HG03558 (cell line): ENCODE results near the gene HACD4.
A peak's percentile ranks its signal among the peaks of the same experiment; 100 is the strongest.

Experiments used
- ATAC-seq: cut with Tn5 transposase; IDR thresholded peaks from one replicate; pipeline ENCODE4 v1.9.1; 2021; ENCODE audit warnings: moderate number of reproducible peaks; ENCODE audit not compliant: unreplicated experiment; ENCODE audit errors: extremely low read depth

HACD4 gene

GRCh38 chr9:21018177-21018576 lies 13.3 kb downstream of the HACD4 start:
- no peak for ATAC-seq

DNA sequence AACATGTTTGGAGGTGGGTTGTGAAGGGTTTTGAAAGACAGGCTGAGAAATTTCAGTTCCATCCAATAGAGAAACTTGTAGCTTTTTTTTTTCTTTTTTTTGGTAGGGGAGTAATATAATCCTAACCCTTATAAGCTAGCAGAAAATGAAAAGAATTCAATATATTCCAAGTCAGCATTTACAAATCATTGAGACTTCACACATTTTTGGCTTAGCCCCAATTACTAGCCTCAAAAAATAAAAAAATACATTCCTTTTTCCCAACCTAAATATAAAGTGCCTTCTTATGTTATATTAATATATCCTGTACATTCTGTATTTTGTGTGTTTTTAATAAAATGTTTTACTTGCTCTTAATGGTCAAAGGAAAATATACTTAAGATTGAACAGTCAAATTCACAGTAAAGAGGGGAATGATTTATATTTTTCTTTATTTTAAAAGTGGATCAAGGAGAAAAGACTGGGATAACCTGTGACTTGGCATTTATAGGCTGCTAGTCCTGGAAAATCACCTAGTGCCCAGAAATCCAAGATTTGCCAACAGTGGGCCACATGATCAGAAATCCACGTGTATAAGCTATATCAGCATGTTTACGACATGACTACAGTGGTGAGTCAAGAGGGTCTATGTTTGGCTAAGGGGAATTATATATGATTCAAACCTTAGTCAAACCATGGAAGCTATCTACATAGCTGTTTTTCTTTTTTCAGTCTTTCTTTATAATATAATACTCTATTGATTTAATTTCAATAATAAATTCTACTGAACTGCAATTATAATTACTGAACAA lies 14.5 kb downstream of the HACD4 start:
- no peak for ATAC-seq

DNA sequence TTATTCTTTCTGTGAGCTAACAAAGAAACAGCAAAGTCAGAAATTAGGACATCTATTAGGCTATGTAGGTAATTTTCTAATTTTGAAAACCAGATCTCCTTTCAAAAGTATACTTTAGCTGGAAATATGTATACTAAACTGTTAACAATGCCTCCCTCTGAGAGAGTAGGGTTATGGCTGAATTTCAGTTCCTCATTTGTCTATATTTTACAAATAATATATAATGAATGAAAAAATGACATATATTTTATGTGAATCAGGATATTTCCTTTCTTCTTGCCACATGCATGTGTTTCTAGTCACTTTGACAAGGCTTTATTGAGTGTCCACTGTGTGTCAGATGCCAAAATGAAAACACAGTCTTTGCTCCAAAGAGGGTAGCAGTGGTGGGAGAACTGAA lies 15.4 kb downstream of the HACD4 start:
- ATAC-seq: no peak

GRCh38 chr9:21015129-21015815 lies 16.2 kb downstream of the HACD4 start:
- no peak for ATAC-seq

- no peak for ATAC-seq
Measured at GRCh38 chr9:21002040-21002439, 29.4 kb downstream of the HACD4 start.

DNA sequence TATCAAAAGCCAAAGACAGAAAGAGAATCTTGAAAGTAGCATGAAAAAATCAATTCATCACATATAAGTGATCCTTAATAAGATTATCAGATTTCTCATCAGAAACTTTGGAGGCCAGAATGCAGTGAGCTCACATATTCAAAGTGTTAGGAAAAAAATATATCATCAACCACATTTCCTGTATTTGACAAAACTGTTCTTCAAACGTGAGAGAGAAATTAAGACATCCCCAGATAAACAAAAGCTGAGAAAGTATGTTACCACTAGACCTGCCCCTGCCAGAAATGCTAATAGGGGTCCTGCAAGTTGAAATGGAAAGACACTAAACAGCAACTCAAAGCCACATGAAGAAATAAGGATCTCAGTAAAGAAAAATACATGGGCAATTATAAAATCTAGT lies 29.9 kb downstream of the HACD4 start:
- no peak for ATAC-seq

DNA sequence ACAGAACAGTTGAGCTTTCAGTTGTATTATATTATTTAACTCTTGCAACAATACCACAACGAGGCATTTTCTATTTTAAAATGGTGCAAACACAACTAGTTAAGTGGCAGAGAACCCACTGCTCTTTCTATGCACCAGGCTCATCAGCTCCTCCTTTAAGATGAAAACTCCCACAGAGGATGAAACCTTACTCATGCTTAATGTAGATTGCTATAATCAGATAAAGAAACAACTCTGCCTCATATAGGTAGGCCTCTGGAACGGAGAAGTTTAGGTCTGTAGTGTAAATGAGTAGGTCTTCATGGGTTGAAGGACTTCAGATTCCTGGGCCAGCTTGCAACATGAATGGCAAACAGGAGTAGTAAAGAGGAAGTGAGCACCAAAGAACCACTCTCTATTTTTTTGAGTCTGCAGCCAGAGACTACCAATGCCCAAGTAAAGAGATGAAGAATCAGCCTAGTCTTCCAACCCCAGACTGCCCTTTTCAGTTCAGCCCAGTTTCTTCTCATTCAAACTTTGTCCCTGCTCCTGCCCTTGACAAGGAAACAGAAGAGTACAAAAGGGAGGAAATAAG lies 33.9 kb downstream of the HACD4 start:
- peak; percentile 79 for ATAC-seq

DNA sequence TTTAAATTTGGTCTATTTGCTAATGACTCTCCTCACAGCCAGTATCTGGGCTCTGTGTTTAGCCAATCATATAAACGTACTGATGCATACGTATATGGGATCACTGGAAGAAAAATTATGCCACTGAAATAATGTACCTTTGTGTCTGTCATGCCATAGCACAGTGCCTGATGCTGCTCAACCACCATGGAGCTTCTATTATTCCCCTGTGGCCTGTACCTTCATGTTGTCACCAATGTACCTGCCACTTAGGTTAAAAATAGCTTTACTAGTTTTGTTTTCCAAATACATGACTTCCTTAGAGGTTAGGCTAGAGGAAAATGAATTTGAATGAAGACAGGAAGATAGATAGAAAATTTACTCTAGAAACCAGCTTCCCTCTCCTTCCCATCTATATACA lies 34.6 kb downstream of the HACD4 start:
- ATAC-seq: no peak

DNA sequence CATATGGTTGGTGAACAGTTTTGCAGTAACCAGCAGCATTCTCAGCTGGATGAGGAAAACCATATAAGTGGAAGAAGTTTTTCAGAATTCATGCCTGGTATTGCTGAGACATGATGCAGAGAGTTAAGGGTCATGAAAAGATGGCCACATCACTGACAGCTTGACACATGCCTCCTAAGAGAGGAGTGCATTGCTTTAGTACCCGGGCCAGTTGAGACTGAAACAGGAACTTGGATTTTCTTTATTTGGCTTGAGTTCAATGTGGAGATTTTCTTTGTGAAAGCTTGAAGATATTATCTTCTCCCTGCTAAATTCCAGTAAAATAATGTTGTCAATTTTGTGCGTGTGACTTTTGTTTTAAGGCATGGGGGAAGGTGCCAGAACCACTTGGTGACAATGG lies 35.8 kb downstream of the HACD4 start:
- ATAC-seq: no peak

GRCh38 chr9:20994486-20994885 lies 37.0 kb downstream of the HACD4 start:
- ATAC-seq: no peak

DNA sequence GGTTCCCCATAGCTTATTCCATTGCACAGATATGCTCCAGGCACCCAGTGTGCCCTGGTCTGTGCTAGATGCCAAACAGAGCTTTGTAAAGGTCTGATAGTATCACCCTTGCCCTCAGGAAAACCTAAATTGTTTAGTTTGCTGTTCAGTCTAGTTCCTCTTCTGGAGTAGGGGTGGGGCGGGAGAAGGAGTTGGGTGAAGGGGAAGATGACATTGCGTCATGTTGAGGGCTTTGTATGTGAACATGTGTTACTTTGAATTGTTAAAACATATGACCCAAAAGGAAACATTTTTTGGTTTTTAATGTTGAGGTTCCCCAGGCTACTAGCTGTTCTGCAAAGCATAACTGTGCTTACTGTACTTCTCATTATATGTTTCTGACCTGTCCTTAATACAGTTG lies 40.6 kb downstream of the HACD4 start:
- ATAC-seq: no peak

DNA sequence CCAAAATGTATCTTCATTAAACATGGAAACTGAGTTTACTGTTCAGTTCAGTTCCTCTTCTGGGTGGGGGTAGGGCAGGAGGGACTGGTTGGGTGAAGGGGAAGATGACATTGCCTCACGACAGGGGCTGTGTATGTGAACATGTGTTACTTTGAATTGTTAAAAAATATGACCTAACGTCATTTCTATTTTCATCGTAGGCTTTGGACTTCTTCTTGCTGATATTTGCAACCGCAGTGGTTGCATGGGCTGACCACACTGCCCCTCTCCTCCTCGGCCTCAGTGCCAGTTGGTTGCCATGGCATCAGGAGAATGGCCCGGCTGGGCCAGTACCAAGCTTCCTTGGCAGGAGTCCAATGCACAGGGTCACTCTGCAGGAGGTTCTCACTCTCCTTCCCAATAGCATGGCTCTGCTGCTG lies 41.5 kb downstream of the HACD4 start:
- ATAC-seq: no peak

DNA sequence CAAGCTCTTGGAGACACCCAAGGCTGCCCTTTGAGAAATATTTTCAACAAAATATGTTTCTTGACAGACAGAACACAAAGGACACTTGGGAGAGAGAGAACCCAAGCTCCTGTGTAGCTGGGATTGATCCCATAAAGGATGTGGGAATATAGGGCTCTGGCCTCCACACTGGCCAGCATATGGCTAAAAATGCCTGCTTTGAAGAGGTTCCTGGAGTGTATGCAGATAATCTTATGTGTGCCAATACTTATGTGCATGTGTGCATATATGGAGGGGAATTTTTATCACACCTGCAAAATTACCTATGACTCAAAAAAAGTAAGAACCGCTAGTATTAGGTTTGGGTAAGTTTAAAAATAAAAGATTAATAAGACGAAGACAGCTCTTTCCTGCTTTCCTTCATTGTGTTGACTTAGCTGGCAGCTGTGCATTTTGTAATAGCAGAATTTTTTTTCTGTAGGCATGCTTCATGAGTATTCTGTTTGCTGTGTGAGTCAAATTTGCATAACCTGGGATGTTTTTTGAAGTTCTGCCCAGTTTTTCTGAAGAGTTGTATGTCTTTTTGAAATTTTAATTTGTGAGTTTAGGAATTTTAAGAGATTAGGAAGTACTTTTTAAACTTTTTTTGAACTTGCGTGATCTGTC lies 42.6 kb downstream of the HACD4 start:
- no peak for ATAC-seq

DNA sequence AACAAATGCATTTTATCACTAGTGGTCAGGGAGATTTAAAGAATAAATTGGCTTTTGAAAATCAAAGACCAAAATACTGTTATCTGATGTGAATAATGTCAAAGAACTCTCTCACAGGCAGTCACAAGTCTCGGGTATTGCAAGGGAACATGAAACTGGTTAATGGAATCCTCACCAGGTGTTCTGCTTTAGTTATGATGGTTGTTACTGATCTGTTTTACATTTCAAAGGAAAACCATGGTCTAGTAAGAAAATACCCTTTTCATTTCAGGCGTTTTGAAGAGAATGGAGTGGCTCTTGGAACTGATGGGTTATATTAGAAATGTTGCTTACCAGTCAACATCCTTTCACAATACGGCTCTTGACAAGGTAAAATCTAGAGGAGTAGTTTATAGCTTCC lies 43.4 kb downstream of the HACD4 start:
- no peak for ATAC-seq

DNA sequence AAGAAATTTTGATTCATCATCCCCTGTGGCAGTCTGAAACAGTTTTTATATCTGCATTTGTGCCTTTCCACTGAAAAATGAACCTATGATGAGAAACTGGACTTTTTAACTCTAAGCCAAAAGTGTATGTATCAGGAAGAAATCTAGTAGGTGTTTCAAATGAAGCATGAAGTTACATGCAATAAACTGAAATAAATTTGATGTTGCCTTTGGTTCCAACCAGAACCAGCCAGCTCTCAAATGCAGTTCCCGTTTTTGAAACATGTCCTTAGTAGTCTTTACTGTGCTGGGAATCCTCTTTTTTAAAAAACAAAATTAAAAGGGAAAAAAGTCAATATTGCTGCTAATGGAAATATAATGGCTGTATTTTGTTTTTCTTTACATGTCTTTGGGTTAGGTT lies 43.9 kb downstream of the HACD4 start:
- ATAC-seq: no peak

DNA sequence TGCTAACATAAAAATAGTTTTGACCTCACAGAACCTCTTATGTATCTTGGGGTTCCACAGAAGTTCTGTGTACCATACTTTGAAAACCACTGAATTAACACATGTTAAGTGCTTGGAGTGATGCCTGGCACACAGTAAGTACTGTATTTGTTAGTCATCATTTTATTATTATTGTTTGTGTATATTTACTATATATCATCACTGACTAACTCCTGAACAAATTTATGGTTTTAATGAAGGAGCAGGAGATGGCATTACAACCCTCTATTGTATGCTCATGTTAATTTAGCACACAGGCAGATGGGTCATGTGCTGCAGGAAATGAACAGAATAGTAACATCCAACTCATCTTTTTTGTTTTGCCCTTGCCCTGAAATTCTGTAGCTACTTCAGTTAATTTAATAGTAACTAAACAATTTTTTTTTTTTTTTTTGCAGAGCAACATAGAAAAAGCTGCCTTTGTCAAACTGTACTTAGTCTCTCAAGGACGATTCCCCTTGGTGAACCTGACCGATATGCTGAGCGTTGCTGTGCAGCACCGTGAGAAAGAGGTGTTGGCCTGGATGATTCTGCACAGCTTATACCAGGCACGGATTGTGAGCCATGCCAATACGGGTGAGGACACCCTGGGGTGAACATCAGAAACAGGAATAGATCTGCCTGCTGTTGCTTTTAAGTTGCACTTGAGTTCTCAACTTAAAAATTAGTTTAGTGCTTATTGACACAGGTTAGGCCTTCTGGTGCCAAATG lies 45.4 kb downstream of the HACD4 start:
- ATAC-seq: no peak

- ATAC-seq: no peak
Measured at GRCh38 chr9:20984506-20984905, 46.9 kb downstream of the HACD4 start.

GRCh38 chr9:20981486-20981885 lies 50.0 kb downstream of the HACD4 start:
- no peak for ATAC-seq

DNA sequence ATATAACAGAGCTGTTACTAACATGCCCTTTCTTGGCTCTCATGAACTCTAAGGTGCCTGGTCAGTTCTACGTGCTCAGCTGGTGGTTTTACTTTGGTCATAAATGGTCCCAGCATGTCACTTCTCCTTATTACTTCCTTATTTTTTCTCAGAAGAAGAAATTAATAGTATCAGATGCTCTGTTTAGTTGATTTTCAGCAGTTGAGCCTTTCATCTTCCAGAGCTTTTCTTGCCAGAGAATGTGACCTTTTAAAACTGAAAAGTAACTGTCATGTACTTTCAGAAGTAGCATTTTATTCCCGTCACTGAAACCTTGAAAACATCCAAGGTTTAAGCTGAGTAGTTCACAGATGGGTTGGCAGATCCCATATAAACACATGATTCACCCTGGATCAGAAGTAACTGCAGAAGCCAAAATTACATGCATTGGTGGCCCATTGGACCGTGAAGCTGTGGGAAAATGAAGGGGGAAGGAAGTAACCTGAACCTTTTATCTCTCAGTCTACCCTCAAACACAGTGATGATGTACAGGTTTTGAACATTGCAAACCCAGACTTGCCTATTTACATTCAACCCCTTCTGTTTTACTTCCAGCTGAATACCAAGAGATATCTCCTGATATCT lies 50.5 kb downstream of the HACD4 start:
- no peak for ATAC-seq

DNA sequence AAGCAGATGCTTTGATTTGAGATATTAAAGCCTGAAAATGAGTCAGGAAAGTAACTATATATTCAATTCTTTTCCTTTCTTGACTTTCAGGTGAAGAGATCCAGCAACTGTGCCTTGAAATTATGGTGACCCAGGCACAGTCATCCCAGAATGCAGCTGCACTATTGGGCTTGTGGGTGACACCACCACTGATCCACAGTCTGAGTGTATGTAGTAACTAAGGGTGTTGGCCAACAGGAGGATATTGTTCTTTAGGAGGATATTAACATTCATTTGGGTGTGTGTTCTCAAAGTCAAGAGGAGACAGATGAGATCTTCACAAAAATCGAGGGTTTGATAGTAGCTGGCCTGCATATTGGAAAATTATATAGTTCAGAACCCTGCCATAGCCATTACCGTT lies 53.2 kb downstream of the HACD4 start:
- ATAC-seq: no peak
